Measurements from ENCODE around the gene CCDC146. TPM values are rescaled to one million over a fixed set of nuclear protein-coding genes. Genes with fewer than 3 reads are reported as not detected.
"Not testable (repeated sequence)": the region's sequence is repeated elsewhere in the genome, so short reads cannot be mapped to it uniquely, and the experiment has no call there.

CCDC146 gene
- total and polyA plus RNA-seq, 9 of the 15 experiments (the other 6 are each of a cell fraction or from before 2014, with no cell fraction given): 0.10 to 0.98 (median 0.26) TPM; not detected in 1

GRCh38 chr7:77219701-77220331 is 97.4 kb downstream of the CCDC146 start:
- H3K27ac ChIP-seq (ENCODE audit: extremely low read depth, low read depth, low read length); H3K4me3 ChIP-seq; CTCF ChIA-PET (ENCODE audit: low intra/inter-chr PET ratio); intact Hi-C loops (cut with micrococcal nuclease); H3K9ac ChIP-seq (ENCODE audit: insufficient read depth in 1 of 2, low read depth in 2 of 2, low read length in 2 of 2); H4K20me1 ChIP-seq (replicated peaks; ENCODE audit: control insufficient read depth, insufficient read depth, low read length); H3K4me2 ChIP-seq (ENCODE audit: insufficient read depth, low read length); H2AFZ ChIP-seq (ENCODE audit: low read depth, low read length); H3K79me2 ChIP-seq (ENCODE audit: control insufficient read depth, insufficient read depth, low read length); H3K27me3 ChIP-seq (ENCODE audit: control insufficient read depth in 2 of 2, insufficient read depth in 2 of 2, low read length in 2 of 2); H3K9me3 ChIP-seq (replicated peaks; ENCODE audit: control insufficient read depth, insufficient read depth, low read depth, low read length); in situ Hi-C loops (cut with MboI); H3K9me1 ChIP-seq (ENCODE audit: control insufficient read depth, insufficient read depth, low read length); H3K36me3 ChIP-seq (ENCODE audit: control insufficient read depth, insufficient read depth, low read length); DNase-seq (ENCODE audit: extremely low read depth in 1 of 4, low spot score in 3 of 4); BruUV-seq (replicated peaks); POLR2A ChIA-PET; ATAC-seq; H3K4me1 ChIP-seq (replicated peaks in 1 of 2; ENCODE audit: control insufficient read depth in 2 of 2, insufficient read depth in 2 of 2, low read length in 2 of 2); FAIRE-seq: not testable (repeated sequence)
- 2% methylated on average over 10 of the region's 10 CpGs for WGBS (ENCODE audit: insufficient coverage, low coverage, missing lambda C conversion rate)
- 0 out of 2 replicates have a peak, but pooled peaks have one; percentile 38 for TF ChIP-seq TRIM28 (IDR thresholded peaks at IDR 0.05)
- 0 out of 3 replicates have a peak, but pooled peaks of 1 of the 2 experiments have one; percentile 33 for TF ChIP-seq CBX3 (IDR thresholded peaks at IDR 0.05; ENCODE audit: borderline replicate concordance in 1 of 2, low read length in 2 of 2)
- TF ChIP-seq EP300 (IDR thresholded peaks at IDR 0.05; ENCODE audit: low read length): peak; percentile 27; the same call in 1 of the 2 replicates

- Histone ChIP-seq H3K9ac (ENCODE audit: insufficient read depth in 1 of 2, low read depth in 2 of 2, low read length in 2 of 2) (no peak overlapping the region), H3K9me1 (ENCODE audit: control insufficient read depth, insufficient read depth, low read length) (no peaks in the 10 kb centered on the region), H3K79me2 (ENCODE audit: control insufficient read depth, insufficient read depth, low read length) (no peaks in the 10 kb centered on the region), H3K27me3 (ENCODE audit: control insufficient read depth in 2 of 2, insufficient read depth in 2 of 2, low read length in 2 of 2) (no peaks in the 10 kb centered on the region), H3K9me3 (replicated peaks; ENCODE audit: control insufficient read depth, insufficient read depth, low read depth, low read length) (peaks cover 1% of the 10 kb centered on the region; the same call in 1 of the 2 replicates), H3K27ac (ENCODE audit: extremely low read depth, low read depth, low read length) (no peak overlapping the region), H3K4me3 (no peak overlapping the region), H2AFZ (ENCODE audit: low read depth, low read length) (no peak overlapping the region), H4K20me1 (replicated peaks; ENCODE audit: control insufficient read depth, insufficient read depth, low read length) (no peaks in the 10 kb centered on the region), H3K36me3 (ENCODE audit: control insufficient read depth, insufficient read depth, low read length) (no peaks in the 10 kb centered on the region), H3K4me2 (ENCODE audit: insufficient read depth, low read length) (no peak overlapping the region), H3K4me1 (replicated peaks in 1 of 2; ENCODE audit: control insufficient read depth in 2 of 2, insufficient read depth in 2 of 2, low read length in 2 of 2) (no peaks in the 10 kb centered on the region)
- DNase-seq (ENCODE audit: extremely low read depth in 1 of 4, low spot score in 3 of 4) (no peak), ATAC-seq (no peak), FAIRE-seq (no peak)
- in situ Hi-C loops (cut with MboI) (no loop called here), intact Hi-C loops (cut with micrococcal nuclease) (no loop called here)
- no peak for TF ChIP-seq RB1 (IDR thresholded peaks at IDR 0.05; ENCODE audit: low read depth)
- no peak for TF ChIP-seq CBFB (CRISPR knock-in tag; IDR thresholded peaks at IDR 0.05)
- no peak for TF ChIP-seq NFYB (IDR thresholded peaks at IDR 0.05; ENCODE audit: extremely low read depth, insufficient read length)
- no peak for TF ChIP-seq ZNF644 (tag; IDR thresholded peaks at IDR 0.05; ENCODE audit: low read depth)
- TF ChIP-seq GABPA (tag; conservative IDR thresholded peaks at IDR 0.05; ENCODE audit: low read depth): no peak
- no peak for TF ChIP-seq E2F3 (CRISPR knock-in tag; IDR thresholded peaks at IDR 0.05)
- no peak for TF ChIP-seq ZNF124 (CRISPR knock-in tag; IDR thresholded peaks at IDR 0.05)
- no peak for TF ChIP-seq NRF1 (conservative IDR thresholded peaks at IDR 0.05 in 1 of 2, IDR thresholded peaks at IDR 0.05 in 1 of 2)
- 0% methylated on average over 4 of the region's 4 CpGs for WGBS (ENCODE audit: insufficient coverage, low coverage, missing lambda C conversion rate)
- BruUV-seq (replicated peaks): no TSS peak
- ChIA-PET CTCF (ENCODE audit: low intra/inter-chr PET ratio) (no interaction called here), POLR2A (interaction anchor here (0.7 kb wide), 1 partner anchor 184 kb away, joined by 3 read pairs; no protein-coding TSS in a partner anchor)
These were observed 99.7 kb downstream of the CCDC146 start for GRCh38 chr7:77222065-77222464.

Measured in K562 (cell line).